ENCODE measurements around the gene EEF1A1. TPM values are rescaled to one million over a fixed set of nuclear protein-coding genes. Genes with fewer than 3 reads are reported as not detected.

Gene EEF1A1
- total and polyA plus RNA-seq, 2 of the 8 experiments (the other 6 are each of a cell fraction or from before 2014, with no cell fraction given) = 13,823 to 13,927 TPM

GRCh38 chr6:73477407-73477806 is 43.4 kb downstream of the EEF1A1 start:
- Histone ChIP-seq H3K4me3 (ENCODE audit: extremely low read depth in 1 of 4, insufficient read depth in 2 of 4, low read depth in 3 of 4, low read length in 4 of 4) (no peak overlapping the region), H3K18ac (ENCODE audit: extremely low read depth, low read length) (no peak overlapping the region), H3K79me2 (ENCODE audit: control insufficient read depth in 1 of 2, insufficient read depth in 2 of 2, low read length in 2 of 2) (no peaks in the 10 kb centered on the region), H2BK20ac (ENCODE audit: low read length) (no peak overlapping the region), H3K4ac (replicated peaks; ENCODE audit: insufficient read length, low read depth, low read length) (no peak overlapping the region), H4K20me1 (replicated peaks in 1 of 2; ENCODE audit: control insufficient read depth in 1 of 2, insufficient read depth in 2 of 2, low read length in 2 of 2) (no peaks in the 10 kb centered on the region), H3K9me3 (ENCODE audit: insufficient read depth in 2 of 2, low read depth in 1 of 2, low read length in 1 of 2) (no peaks in the 10 kb centered on the region), H3K56ac (replicated peaks; ENCODE audit: insufficient read length, low read depth, low read length) (no peak overlapping the region), H3K9ac (replicated peaks in 1 of 4; ENCODE audit: extremely low read depth in 1 of 4, low read depth in 3 of 4, low read length in 3 of 4) (no peak overlapping the region), H3K4me2 (ENCODE audit: insufficient read depth in 1 of 2, low read depth in 2 of 2, low read length in 2 of 2) (no peak overlapping the region), H2BK120ac (replicated peaks; ENCODE audit: low read depth, low read length) (no peak overlapping the region), H3K4me1 (replicated peaks in 1 of 4; ENCODE audit: control insufficient read depth in 3 of 4, insufficient read depth in 4 of 4, low read length in 3 of 4) (no peaks in the 10 kb centered on the region), H3K36me3 (ENCODE audit: control insufficient read depth in 2 of 4, insufficient read depth in 4 of 4, low read length in 3 of 4) (peaks cover 10 to 50% (median 32%) of the 10 kb centered on the region in 4 experiments; a peak in 7 of 8 replicates), H4K8ac (ENCODE audit: extremely low read depth, insufficient read depth, low read length) (no peak overlapping the region), H3K14ac (ENCODE audit: insufficient read length) (no peak overlapping the region), H3K27ac (ENCODE audit: low read depth, low read length) (no peak overlapping the region), H4K91ac (replicated peaks; ENCODE audit: insufficient read length, low read length) (no peak overlapping the region), H2BK12ac (ENCODE audit: low read depth, low read length) (no peak overlapping the region), H2BK5ac (ENCODE audit: low read depth, low read length) (no peak overlapping the region), H3K23me2 (ENCODE audit: low read depth, low read length) (no peaks in the 10 kb centered on the region), H3K23ac (ENCODE audit: insufficient read length) (no peak overlapping the region), H4K5ac (ENCODE audit: insufficient read length, low read depth, low read length) (no peak overlapping the region), H2AK5ac (ENCODE audit: low read depth, low read length) (no peak overlapping the region), H3K27me3 (replicated peaks in 1 of 4; ENCODE audit: control insufficient read depth in 3 of 4, extremely low read depth in 1 of 4, insufficient read depth in 3 of 4, low read length in 3 of 4) (no peaks in the 10 kb centered on the region), H2AFZ (ENCODE audit: low read length) (no peak overlapping the region), H3K79me1 (ENCODE audit: low read depth, low read length) (no peaks in the 10 kb centered on the region), H2BK15ac (ENCODE audit: low read length) (no peak overlapping the region)
- FAIRE-seq (no peak), DNase-seq (ENCODE audit: low read depth in 1 of 2, low spot score in 2 of 2) (no peak)
- CTCF ChIA-PET (ENCODE audit: partially characterized antibody) = interaction anchor here (0.6 kb wide), 1 partner anchor 136 kb away, joined by 3 read pairs; no protein-coding TSS in a partner anchor
- WGBS, 2 experiments (ENCODE audit: extremely low coverage in 1 of 2, insufficient coverage in 1 of 2, insufficient read length in 1 of 2, insufficient replicate concordance in 2 of 2, low coverage in 1 of 2, low lambda C conversion rate in 2 of 2, missing lambda C conversion rate in 1 of 2) = 88% methylated on average over 4 of the region's 4 CpGs; no CpG with 5 or more reads in 1 of the 2 experiments
- POLR2A ChIA-PET (ENCODE audit: partially characterized antibody) = interaction anchor here (0.6 to 1.1 kb wide), 4 partner anchors 10 to 41 kb away, joined by 3 read pairs; no protein-coding TSS in a partner anchor
- TF ChIP-seq RNF2 (IDR thresholded peaks at IDR 0.05; ENCODE audit: borderline replicate concordance, low read depth, low read length, missing control alignments, poor library complexity, severe bottlenecking) = no peak
- no peak for TF ChIP-seq TAF7 (optimal IDR thresholded peaks at IDR 0.05; ENCODE audit: borderline replicate concordance, low read depth, low read length)
- no peak for TF ChIP-seq CBX5 (IDR thresholded peaks at IDR 0.05; ENCODE audit: low read depth, low read length)
- TF ChIP-seq NRF1 (IDR thresholded peaks at IDR 0.05; ENCODE audit: low read depth, low read length) = no peak
- TF ChIP-seq, protein P1, sequence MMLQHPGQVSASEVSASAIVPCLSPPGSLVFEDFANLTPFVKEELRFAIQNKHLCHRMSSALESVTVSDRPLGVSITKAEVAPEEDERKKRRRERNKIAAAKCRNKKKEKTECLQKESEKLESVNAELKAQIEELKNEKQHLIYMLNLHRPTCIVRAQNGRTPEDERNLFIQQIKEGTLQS (IDR thresholded peaks at IDR 0.05; ENCODE audit: insufficient read depth, low read depth, low read length) = no peak
- TF ChIP-seq ZNF274 (IDR thresholded peaks at IDR 0.05; ENCODE audit: borderline replicate concordance, extremely low read depth, low read length) = no peak
- no peak for TF ChIP-seq FOSL1 (IDR thresholded peaks at IDR 0.05; ENCODE audit: insufficient read depth, low read depth, low read length)
- no peak for TF ChIP-seq CTBP2 (IDR thresholded peaks at IDR 0.05; ENCODE audit: borderline replicate concordance, insufficient read depth, insufficient read length, low read length)
- no peak for TF ChIP-seq RAD21 (IDR thresholded peaks at IDR 0.05 in 1 of 2, conservative IDR thresholded peaks at IDR 0.05 in 1 of 2; ENCODE audit: low read depth in 2 of 2, low read length in 2 of 2)
- TF ChIP-seq TCF12 (IDR thresholded peaks at IDR 0.05; ENCODE audit: low read depth, low read length) = no peak
- TF ChIP-seq ASH2L (IDR thresholded peaks at IDR 0.05; ENCODE audit: low read length) = no peak
- TF ChIP-seq POLR2A (IDR thresholded peaks at IDR 0.05; ENCODE audit: control extremely low read depth in 1 of 2, low read depth in 2 of 2, low read length in 2 of 2) = no peak
- TF ChIP-seq KDM4A (IDR thresholded peaks at IDR 0.05; ENCODE audit: low read depth, low read length, severe bottlenecking) = no peak
